Islet of Langerhans (tissue), 1 donor: Measurements from ENCODE around the gene ZBTB8A.
A peak's percentile ranks its signal among the peaks of the same experiment; 100 is the strongest.
"Not testable (repeated sequence)": the region's sequence is repeated elsewhere in the genome, so short reads cannot be mapped to it uniquely, and the experiment has no call there.

Experiments
- FAIRE-seq: peaks from one replicate; lab custom pipeline; 2011; peaks lifted over from hg19 to GRCh38; lab: Jason Lieb, UNC

ZBTB8A gene

DNA sequence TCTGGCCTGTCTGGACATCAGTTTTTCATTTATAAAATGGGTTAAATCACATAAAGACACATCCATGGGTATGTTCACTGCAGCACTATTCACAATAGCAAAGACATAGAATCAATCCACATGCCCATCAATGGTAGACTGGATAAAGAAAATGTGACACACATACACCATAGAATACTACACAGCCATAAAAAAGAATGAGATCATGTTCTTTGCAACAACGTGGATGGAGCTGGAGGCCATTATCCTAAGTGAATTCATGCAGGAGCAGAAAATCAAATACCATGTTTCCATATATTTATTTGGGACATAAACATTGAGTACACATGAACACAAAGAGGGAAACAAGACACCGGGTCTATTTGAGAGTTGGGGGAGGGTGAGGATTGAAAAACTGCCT is 83.0 kb downstream of the ZBTB8A start:
- no peak for FAIRE-seq

DNA sequence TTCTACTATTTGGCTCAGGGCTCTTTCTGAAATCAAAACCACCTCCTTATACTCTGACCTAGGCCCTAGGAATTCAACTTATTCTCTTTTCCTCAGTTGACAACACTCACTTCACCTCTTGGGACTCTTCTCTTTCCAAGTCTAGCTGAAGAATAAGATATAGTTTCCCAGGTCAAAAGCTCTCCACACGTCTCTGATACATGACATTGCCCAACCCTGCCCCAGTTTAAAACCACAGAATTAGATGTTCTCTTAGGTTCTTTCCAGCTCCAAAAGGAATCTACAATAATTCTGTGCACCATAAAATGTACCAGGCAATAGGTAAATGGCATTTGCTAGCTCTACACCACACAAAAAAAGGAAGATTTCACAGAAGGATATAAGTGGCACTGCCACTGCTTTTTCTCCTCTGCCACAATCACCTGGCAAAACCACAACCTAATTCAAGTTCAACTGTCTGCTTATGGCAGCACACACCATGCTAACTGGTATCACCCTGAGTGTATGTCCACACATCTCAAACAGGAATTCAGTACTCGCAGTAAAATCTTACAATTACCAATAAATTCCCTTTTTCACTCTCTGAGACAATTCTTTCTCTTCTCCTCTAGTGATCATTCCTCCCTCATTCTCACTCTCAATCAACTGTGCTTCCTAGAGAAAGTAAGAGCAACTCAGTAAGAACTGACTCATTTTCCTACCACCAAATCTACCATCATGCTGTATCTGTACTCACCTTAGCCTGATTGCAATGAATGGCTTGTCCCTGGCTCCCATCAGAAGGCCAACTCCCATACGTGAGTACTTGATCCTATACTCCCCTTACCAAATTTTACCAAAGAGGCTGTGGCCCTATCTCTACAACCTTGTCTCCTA is 83.8 kb downstream of the ZBTB8A start:
- FAIRE-seq: no peak

DNA sequence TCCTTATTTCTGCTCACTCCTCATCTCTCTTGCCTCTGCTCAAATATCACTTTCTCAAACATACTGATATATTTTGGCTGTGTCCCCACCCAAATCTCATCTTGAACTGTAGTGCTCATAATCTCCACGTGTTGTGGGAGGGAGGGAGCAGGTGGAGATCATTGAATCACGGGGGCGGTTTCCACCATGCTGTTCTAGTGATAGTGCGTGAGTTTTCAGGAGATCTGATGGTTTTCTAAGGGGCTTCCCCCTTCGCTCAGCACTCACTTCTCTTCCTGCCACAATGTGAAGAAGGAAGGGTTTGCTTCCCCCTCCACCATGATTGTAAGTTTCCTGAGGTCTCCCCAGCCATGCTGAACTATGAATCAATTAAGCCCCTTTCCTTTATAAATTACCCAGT is 84.5 kb downstream of the ZBTB8A start:
- FAIRE-seq: no peak

DNA sequence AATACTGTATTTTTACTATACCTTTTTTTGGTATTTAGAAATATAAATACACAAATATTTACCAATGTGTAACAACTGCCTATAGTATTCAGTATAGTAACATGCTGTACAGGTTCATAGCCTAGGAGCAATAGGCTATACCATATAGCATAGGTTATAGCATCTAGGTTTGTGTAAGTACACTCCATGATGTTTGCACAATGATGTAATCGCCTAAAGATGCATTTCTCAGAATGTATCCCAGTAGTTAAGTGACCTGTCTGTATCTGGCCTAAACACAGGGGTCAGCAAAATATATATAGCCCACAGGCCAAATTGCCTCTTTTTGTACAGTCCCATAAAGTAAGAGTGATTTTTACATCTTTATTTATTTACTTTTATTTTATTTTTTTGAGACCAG is 86.9 kb downstream of the ZBTB8A start:
- no peak for FAIRE-seq

DNA sequence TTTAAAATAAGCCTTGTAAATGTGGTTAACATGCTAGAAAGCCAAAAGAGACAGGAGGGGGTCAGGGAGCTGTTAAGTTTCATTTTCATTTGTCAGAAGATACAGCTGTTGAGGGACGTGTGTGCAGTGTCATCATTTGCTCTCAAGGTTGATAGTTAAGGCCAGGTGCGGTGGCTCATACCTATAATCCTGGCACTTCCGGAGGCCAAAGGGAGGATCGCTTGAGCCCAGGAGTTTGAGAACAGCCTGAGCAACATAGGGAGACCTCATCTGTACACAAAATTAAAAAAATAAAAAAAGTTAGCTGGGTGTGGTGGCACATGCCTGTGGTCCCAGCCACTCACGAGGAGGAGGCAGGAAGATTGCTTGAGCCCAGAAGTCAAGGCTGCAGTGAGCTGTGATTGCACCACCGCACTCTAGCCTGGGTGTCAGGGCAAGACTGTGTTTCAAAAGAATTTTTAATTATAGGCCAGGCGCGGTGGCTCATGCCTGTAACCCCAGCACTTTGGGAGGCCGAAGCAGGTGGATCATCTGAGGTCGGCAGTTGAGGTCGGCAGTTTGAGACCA is 88.5 kb downstream of the ZBTB8A start:
- FAIRE-seq: no peak

DNA sequence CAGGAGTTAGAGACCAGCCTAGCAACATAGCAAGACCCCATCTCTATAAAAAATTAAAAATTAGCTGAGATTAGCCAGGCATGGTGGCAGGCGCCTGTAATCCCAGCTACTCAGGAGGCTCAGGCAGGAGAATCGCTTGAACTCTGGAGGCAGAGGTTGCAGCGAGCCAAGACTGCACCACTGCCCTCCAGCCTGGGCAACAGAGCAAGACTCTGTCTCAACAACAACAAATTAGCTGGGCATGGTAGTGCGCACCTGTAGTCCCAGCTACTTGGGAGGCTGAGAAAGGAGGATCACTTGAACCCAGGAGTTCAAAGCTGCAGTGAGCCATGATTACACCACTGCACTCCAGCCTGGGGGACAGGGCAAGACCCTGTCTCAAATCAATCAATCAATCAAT is 90.9 kb downstream of the ZBTB8A start:
- not testable (repeated sequence) for FAIRE-seq

DNA sequence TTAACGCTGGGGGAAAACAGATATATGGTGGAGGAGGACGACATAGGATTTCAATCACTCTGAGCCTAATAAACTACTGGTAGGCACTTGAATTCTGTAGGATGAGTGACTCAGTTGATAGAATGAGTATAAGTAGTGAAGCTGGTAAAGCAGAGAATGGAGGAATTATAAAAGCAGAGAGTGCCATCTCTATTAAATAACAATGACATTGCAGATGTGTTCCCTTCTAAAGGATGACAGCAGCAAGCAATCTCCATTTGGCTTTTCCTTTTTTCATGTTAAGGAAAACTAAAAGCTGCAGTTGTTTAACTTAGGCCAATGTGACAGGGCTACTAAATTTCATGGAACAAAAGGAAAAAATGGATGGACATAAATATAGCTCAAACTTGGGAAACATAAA is 93.6 kb downstream of the ZBTB8A start:
- no peak for FAIRE-seq

DNA sequence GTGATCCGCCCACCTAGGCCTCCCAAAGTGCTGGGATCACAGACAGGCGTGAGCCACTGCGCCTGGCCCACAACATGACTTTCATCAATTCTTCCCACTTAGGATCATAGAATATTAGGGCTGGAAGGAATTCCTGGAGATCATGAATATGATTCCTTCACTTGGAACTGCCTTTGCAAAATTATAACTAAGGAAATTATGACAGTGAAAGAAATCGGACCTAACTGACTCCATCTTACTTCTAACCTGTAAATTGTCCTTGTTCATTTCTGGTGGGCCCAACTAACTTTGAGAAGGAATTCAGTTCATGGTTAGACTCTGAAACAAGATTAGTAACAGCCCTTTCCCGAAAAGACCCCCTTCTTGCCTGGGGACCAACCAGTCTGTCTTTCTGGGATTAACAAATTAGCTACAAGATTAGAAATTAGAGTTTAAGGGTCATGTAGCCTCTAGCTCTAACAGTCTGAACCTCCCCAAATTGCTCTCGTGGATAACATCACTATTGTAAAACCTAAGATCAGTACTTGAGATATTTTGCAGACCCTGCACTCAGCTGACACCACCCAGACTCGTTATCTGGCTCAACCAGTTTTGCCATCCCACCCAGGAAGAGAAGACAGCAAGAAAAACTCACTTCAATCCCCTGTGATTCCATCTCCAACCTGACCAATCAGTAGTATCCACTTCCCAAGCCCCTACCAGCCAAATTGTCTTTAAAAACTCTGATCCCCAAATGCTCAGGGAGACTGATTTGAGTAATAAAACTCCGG is 96.5 kb downstream of the ZBTB8A start:
- FAIRE-seq: no peak

DNA sequence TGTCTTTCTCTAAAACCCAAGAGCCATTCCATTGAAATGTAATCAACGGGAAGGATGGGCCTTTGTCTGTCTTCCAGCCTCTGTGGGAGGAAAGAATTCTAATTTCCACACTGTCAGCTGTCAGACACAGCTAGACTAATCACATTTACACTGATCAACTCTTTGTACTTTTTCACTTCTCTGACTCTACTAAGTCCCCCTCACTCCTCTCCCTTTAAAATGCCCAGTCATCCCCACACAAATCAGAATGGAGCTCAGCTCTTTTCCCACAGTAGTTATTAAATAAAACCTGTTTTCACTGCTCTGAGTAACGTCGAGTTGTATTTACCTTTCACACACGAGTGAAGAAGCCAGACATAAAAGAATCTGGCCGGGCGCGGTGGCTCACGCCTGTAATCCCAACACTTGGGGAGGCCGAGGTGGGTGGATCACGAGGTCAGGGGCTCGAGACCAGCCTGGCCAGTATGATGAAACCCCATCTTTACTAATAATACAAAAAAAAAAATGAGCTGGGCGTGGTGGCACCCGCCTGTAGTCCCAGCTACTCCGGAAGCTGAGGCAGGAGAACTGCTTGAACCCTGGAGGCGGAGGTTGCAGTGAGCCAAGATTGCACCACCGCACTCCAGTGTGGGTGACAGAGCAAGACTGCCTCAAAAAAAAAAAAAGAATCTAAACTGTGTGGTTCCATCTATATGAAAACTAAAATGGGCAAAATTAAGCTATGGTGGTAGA is 97.9 kb downstream of the ZBTB8A start:
- FAIRE-seq: no peak

DNA sequence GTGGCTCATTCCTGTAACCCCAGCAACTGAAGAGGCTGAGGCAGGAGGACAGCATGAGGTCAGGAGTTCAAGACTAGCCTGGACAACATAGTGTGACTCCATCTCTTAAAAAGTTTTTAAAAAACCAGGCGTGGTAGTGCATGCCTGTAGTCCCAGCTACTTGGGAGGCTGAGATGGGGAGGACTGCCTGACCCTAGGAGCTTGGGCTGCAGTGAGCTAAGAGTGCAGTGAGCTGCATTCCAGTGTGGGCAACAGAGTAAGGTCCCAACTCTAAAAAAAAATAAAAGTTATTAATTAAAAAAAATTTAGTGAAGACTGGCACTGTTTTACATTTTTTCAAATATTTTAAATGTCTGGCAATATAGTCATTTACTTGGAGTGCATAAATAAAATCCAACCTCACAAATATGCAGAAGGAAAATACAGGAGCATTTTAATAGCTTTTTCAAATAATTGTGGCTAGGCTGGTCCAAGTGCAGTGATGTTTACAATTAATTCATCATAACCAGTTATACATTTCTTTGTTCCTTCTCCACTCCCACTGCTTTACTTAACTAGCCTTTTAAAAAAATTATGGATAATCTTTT is 100.4 kb downstream of the ZBTB8A start:
- FAIRE-seq: no peak

DNA sequence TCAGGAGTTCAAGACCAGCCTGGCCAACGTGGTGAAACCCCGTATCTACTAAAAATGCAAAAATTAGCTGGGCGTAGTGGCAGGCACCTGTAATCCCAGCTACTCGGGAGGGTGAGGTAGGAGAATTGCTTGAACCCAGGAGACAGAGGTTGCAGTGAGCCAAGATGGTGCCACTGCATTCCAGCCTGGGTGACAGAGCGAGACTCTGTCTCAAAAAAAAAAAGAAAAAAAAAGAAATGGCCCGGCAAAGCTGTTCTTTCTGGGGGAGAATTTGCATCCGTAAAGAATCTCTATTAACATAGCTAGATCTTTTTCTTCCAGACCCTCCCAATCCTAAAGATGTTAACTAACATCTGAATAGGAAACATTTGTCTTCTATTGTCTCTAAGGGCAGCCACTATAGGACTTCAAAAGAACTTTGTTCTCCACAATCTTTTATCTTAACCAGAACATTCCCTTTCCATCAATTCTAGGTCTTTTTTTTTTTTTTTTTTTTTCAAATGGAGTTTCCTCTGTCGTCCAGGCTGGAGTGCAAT is 103.1 kb downstream of the ZBTB8A start:
- not testable (repeated sequence) for FAIRE-seq

DNA sequence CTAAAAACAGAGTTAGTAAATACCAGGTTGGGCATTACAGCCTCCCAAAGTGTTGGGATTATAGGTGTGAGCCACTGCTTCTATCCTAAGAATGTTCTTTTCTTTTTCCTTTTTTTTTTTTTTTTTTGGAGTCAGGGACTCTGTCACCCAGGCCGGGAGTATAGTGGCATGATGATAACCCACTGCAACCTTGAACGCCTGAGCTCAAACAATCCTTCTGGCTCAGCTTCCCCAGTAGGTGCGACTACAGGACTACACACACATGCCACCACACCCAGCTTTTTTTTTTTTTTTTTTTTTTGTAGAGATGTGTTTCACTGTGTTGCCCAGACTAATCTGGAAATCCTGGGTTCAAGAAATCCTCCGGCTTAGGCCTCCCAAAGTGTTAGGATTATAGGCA is 105.2 kb downstream of the ZBTB8A start:
- FAIRE-seq: no peak

DNA sequence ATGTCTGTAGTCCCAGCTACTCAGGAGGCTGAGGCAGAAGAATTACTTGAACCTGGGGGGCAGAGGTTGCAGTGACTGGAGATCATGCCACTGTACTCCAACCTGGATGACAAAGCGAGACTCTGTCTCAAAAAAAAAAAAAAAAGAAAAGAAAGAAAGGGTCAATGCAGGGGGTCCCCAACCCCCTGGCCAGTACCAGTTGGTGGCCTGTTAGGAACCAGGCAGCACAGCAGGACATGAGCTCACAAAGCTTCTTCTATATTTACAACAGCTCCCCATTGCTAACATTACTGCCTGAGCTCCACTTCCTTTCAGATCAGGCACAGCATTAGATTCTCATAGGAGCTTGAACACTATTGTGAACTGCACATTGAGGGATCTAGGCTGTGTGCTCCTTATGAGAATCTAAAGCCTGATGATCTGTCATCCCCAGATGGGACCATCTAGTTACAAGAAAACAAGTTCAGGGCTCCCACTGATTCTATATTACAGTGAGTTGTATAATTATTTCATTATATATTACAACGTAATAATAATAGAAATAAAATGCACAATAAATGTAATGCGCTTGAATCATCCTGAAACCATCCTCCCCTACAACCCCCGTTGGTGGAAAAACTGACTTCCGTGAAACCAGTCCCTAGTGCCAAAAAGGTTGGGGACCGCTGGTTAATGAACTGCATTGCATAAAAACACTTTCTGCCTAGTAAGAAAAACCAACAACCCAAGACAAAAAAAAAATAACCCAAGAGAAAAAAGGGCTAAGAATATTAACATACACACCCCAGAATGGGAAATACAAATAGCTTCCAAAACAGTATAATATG is 108.3 kb downstream of the ZBTB8A start:
- FAIRE-seq: no peak

DNA sequence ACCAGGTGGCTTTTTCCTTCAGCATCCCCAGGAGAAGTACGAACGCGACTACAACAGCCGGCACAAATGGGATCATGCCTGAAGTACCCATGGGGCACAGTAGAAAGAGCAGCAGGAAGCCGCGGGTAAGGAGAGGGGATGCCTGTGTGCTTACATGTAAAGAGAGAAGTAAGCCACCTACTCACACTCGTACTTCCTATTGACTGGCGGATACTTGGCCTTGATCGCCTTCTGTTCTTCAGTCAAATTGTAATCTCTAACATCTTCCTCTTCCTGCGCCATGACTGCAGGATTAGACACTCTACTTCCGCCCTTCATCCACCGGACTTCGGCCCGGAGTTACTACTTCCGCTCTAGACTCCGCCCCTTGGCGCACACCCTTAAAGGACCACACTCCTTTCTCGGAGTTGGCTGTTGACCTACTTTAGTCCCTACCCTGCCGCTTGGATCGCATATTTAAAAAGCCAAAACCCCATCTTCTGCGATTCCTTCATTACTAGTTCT is 111.1 kb downstream of the ZBTB8A start, which contains the start of gene ZBTB8OS:
TSS of gene ZBTB8OS (minus strand) at position 303 of the 504 bp plus-strand sequence. CDS start at position 282, 21 bp downstream.
- peak; percentile 47 for FAIRE-seq

DNA sequence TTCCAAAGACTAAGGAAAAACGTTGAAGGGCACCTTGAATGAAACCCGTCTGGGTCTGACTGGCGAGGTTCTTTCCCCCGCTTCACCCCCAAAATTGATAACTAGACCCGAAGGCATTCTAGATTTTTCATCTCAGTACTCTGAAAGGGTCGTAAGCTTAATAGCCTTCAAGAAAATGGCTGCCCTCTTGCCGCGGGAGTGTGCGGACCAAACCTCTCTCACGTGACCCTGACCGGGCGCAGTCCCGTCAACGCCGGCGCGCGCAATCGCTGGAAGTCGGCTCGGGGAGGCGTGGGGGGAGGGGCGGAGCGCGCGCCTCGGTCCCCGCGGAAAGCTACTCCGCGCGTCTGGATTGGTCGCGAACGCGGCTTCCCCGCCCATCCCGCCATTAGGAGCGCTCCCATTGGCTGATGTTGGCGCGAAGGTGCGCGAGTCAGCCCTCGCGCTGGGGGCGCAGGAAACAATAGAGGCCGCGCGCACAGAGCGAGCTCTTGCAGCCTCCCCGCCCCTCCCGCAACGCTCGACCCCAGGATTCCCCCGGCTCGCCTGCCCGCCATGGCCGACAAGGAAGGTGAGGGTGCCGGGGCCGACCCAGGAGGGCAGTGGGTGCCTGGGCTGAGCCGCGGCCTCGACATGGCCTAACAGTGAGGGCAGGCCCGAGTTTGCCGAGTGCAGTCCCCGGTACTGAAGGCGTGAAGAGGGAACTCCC is 111.7 kb downstream of the ZBTB8A start, which contains the start of gene RBBP4:
TSS of gene RBBP4 (plus strand) at position 457 of the 709 bp plus-strand sequence. CDS start at position 556, 99 bp downstream.
- FAIRE-seq: no peak

DNA sequence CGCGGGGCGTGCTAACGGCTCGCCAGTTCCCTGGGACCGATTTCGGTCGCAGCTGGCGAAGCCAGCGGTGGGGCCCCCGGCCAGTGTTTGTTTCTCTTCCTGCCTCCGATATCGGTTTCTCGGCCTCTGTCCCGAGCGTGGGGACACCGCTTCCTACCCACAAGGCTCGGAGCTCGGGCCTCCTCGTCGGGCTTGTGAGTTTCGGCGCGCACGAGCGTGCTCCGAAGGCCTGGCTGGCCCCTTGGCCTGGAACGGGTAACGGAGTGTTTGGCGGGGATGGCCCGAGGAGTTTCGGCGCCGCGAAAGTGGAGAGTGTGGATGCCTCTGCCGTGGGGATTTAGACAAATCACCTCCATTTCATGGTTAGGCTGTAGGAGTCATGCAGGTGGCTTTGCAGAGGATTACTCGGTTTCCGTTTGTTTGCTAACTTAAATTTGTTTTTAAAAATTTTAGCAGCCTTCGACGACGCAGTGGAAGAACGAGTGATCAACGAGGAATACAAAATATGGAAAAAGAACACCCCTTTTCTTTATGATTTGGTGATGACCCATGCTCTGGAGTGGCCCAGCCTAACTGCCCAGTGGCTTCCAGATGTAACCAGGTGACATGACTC is 112.3 kb downstream of the ZBTB8A start:
- FAIRE-seq: no peak

DNA sequence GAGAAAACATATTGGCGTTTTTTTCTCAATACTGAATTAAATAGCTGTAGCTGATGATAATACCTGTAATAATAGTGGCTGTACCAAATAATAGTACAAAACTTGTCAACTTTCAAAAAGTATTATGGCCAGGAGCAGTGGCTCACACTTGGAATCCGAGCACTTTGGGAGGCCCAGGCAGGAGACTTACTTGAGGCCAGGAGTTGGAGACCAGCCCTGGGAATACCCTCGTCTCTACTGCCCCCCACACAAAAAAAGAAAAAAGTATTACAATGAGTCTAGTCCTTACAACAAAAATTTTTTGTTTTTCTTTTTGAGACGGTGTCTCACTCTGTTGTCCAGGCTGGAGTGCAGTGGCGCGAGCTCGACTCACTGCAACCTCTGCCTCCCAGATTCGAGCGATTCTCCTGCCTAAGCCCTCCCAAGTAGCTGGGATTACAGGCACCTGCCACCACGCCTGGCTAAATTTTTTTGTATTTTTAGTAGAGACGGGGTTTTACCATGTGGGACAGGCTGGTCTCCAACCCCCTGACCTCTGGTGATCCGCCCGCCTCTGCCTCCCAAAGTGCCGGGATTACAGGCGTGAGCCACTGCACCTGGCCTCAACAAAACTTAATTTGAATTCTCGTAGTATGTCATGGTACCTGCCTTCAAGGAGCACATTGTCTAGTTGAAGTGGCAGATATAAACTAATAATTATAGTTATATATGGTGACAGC is 113.2 kb downstream of the ZBTB8A start:
- FAIRE-seq: no peak
